SK-N-SH (cell line): Measurements from ENCODE around the gene TMEM245. TPM values are rescaled to one million over a fixed set of nuclear protein-coding genes. Genes with fewer than 3 reads are reported as not detected.

Experiments
- CTCF ChIA-PET: fragments of 300-600, 350-600 bp; formaldehyde crosslinking; extraction: SDS; loops from one replicate; lab custom pipeline; 2021; lab: Yijun Ruan, JAX
- POLR2A ChIA-PET: fragments of 350-600 bp; sonication (Branson Sonifier 250); formaldehyde crosslinking; extraction: SDS; loops from one replicate; lab custom pipeline; 2020; ENCODE audit warnings: antibody characterized with exemption, inconsistent platforms; lab: Yijun Ruan, JAX
- DNase-seq: peaks from one replicate; pipeline ENCODE4 v3.0.0; 2012
- H2AFZ ChIP-seq: fragments of 200-600 bp; sonication (generic); 2 replicates; pipeline ENCODE4 v1.8.1; 2016; ENCODE audit warnings: antibody characterized with exemption, mild to moderate bottlenecking, low read depth
- H3F3A ChIP-seq: fragments of 200-600 bp; sonication (generic); replicated peaks from 2 replicates; pipeline ENCODE3; 2016; ENCODE audit warnings: antibody characterized with exemption, mild to moderate bottlenecking; ENCODE audit not compliant: insufficient read depth
- H3K27ac ChIP-seq, 2 experiments: fragments of 200-500 bp in 1 of 2; fragments of 200-600 bp in 1 of 2; sonication (Bioruptor generic) in 1 of 2; sonication (generic), shearing (Covaris generic) in 1 of 2; 2 replicates each; pipeline versions ENCODE4 v1.5.1 to v1.6.1; 2014 to 2016; ENCODE audit warnings: low read depth in 2 of 2, inconsistent platforms in 1 of 2, low read length in 1 of 2, mild to moderate bottlenecking in 1 of 2, mixed read lengths in 1 of 2
- H3K27me3 ChIP-seq: fragments of 200-600 bp; sonication (generic), shearing (Covaris generic); 2 replicates; pipeline ENCODE4 v1.6.1; 2016; ENCODE audit warnings: mixed run types; ENCODE audit not compliant: insufficient read depth
- H3K36me3 ChIP-seq, 2 experiments: fragments of 200-500 bp in 1 of 2; fragments of 200-600 bp in 1 of 2; sonication (Bioruptor generic) in 1 of 2; sonication (generic) in 1 of 2; replicated peaks in 1 of 2; 2 replicates each; pipeline versions ENCODE3 to v1.5.1; 2014 to 2016; ENCODE audit warnings: low read length in 1 of 2, mild to moderate bottlenecking in 1 of 2; ENCODE audit not compliant: insufficient read depth in 2 of 2, control insufficient read depth in 1 of 2
- H3K4me1 ChIP-seq, 2 experiments: fragments of 200-500 bp in 1 of 2; fragments of 200-600 bp in 1 of 2; sonication (Bioruptor generic) in 1 of 2; sonication (generic), shearing (Covaris generic) in 1 of 2; 2 replicates each; pipeline versions ENCODE4 v1.5.1 to v1.6.1; 2014 to 2016; ENCODE audit warnings: low read depth in 1 of 2, low read length in 1 of 2, mixed run types in 1 of 2; ENCODE audit not compliant: insufficient read depth in 2 of 2, control insufficient read depth in 1 of 2
- H3K4me2 ChIP-seq: fragments of 200-600 bp; sonication (generic), shearing (Covaris generic); 2 replicates; pipeline ENCODE4 v1.6.1; 2017; ENCODE audit warnings: mixed run types
- H3K4me3 ChIP-seq, 2 experiments: fragments of 200-500 bp in 1 of 2; fragments of 200-600 bp in 1 of 2; sonication (Bioruptor generic) in 1 of 2; sonication (generic), shearing (Covaris generic) in 1 of 2; 2 replicates each; pipeline versions ENCODE4 v1.5.1 to v1.8.1; 2014 to 2016; ENCODE audit warnings: low read depth in 2 of 2, inconsistent platforms in 1 of 2, low read length in 1 of 2, mild to moderate bottlenecking in 1 of 2, mixed read lengths in 1 of 2, moderate library complexity in 1 of 2
- H3K79me2 ChIP-seq: fragments of 200-600 bp; sonication (generic); 2 replicates; pipeline ENCODE4 v1.8.1; 2017; ENCODE audit warnings: mild to moderate bottlenecking; ENCODE audit not compliant: insufficient read depth
- H3K9ac ChIP-seq: fragments of 200-600 bp; sonication (generic); 2 replicates; pipeline ENCODE4 v1.6.1; 2017; ENCODE audit warnings: mixed run types
- H3K9me2 ChIP-seq: fragments of 200-600 bp; sonication (generic); 2 replicates; pipeline ENCODE4 v1.6.1; 2017; ENCODE audit warnings: mixed run types
- H3K9me3 ChIP-seq: fragments of 200-600 bp; sonication (generic); 2 replicates; pipeline ENCODE4 v1.6.1; 2017; ENCODE audit warnings: mixed run types, mild to moderate bottlenecking, moderate library complexity
- H4K20me1 ChIP-seq: fragments of 200-600 bp; sonication (generic); 2 replicates; pipeline ENCODE4 v1.6.1; 2017; ENCODE audit warnings: mild to moderate bottlenecking, mixed run types; ENCODE audit not compliant: insufficient read depth
- CHD2 ChIP-seq: fragments of 150-350 bp; IDR thresholded peaks from 2 replicates; pipeline ENCODE4 v1.6.1; 2018; ENCODE audit warnings: low read length; ENCODE audit not compliant: partially characterized antibody
- GABPA ChIP-seq: IDR thresholded peaks from 2 replicates; pipeline ENCODE4 v1.4.0; 2012; ENCODE audit warnings: low read depth, mild to moderate bottlenecking
- GATA2 ChIP-seq: sonication (generic); formaldehyde crosslinking; IDR thresholded peaks from 2 replicates; pipeline ENCODE4 v1.5.0; 2020; ENCODE audit warnings: mild to moderate bottlenecking, missing genetic modification reagents
- NFIC ChIP-seq: IDR thresholded peaks from 2 replicates; pipeline ENCODE4 v1.4.0; 2012; ENCODE audit warnings: borderline replicate concordance
- NRF1 ChIP-seq: IDR thresholded peaks from 2 replicates; pipeline ENCODE4 v1.6.1; 2012; ENCODE audit warnings: low read depth, mild to moderate bottlenecking, low read length
- RAD21 ChIP-seq: IDR thresholded peaks from 2 replicates; pipeline ENCODE4 v1.6.1; 2012; ENCODE audit warnings: mild to moderate bottlenecking, low read length
- RXRA ChIP-seq: IDR thresholded peaks from 2 replicates; pipeline ENCODE4 v1.4.0; 2012; ENCODE audit warnings: low read depth, mild to moderate bottlenecking, borderline replicate concordance
- TAF1 ChIP-seq: IDR thresholded peaks from 2 replicates; pipeline ENCODE4 v1.6.1; 2012; ENCODE audit warnings: low read depth, mild to moderate bottlenecking, low read length, moderate library complexity, borderline replicate concordance
- WGBS: methylation state at CpG from one replicate; pipeline ENCODE4 v1.1.6; 2017; ENCODE audit warnings: low lambda C conversion rate; 5-methylcytosine and 5-hydroxymethylcytosine counted together
- polyA plus RNA-seq, 3 experiments: library from polyadenylated mRNA; depleted of rRNA; stranded (reverse); fragments of >200 nt; gene quantifications; 2 replicates each; pipeline ENCODE4 v1.2.3, GENCODE V29; 2012
- TF ChIP-seq, protein P1 (sequence below): fragments of 200-600 bp; sonication (generic); IDR thresholded peaks from 2 replicates; pipeline ENCODE4 v1.6.1; 2017; ENCODE audit warnings: antibody characterized with exemption, mild to moderate bottlenecking, moderate library complexity
- TF ChIP-seq, protein P2 (sequence below): fragments of 150-350 bp; IDR thresholded peaks from 2 replicates; pipeline ENCODE4 v1.6.1; 2017; ENCODE audit warnings: antibody characterized with exemption, low read length, low read depth, borderline replicate concordance
- TF ChIP-seq, protein P3 (sequence below): IDR thresholded peaks from 2 replicates; pipeline ENCODE4 v1.6.1; 2012; ENCODE audit warnings: mild to moderate bottlenecking, low read depth, low read length, moderate library complexity

Gene TMEM245
- polyA plus RNA-seq, 1 of the 3 experiments (the other 2 are of a cell fraction): 17.5 TPM

DNA sequence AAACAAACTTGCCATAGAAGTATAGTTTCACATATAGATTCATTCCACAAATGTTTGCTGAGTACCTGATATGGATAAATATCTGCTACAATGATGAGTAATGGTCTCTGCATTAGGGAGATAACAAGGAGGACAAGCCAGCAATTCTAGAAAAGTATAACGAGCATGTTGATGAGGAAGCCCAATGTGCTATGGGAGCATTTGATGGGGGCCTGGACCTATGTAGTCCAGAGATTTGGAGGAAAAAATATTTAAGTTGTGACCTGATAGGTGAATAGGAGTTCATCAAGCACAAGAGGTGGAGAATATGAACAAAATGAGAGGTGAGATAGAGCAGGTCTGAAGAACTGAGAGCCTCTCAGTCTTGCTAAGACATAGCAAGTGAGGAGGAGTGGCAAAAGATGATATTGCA, 14.4 kb upstream of the TMEM245 start (continued):
- TF ChIP-seq, protein P1, sequence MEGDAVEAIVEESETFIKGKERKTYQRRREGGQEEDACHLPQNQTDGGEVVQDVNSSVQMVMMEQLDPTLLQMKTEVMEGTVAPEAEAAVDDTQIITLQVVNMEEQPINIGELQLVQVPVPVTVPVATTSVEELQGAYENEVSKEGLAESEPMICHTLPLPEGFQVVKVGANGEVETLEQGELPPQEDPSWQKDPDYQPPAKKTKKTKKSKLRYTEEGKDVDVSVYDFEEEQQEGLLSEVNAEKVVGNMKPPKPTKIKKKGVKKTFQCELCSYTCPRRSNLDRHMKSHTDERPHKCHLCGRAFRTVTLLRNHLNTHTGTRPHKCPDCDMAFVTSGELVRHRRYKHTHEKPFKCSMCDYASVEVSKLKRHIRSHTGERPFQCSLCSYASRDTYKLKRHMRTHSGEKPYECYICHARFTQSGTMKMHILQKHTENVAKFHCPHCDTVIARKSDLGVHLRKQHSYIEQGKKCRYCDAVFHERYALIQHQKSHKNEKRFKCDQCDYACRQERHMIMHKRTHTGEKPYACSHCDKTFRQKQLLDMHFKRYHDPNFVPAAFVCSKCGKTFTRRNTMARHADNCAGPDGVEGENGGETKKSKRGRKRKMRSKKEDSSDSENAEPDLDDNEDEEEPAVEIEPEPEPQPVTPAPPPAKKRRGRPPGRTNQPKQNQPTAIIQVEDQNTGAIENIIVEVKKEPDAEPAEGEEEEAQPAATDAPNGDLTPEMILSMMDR: no peak
- TF ChIP-seq GABPA (no peak), RXRA (no peak), NFIC (no peak)
- TF ChIP-seq, protein P2, sequence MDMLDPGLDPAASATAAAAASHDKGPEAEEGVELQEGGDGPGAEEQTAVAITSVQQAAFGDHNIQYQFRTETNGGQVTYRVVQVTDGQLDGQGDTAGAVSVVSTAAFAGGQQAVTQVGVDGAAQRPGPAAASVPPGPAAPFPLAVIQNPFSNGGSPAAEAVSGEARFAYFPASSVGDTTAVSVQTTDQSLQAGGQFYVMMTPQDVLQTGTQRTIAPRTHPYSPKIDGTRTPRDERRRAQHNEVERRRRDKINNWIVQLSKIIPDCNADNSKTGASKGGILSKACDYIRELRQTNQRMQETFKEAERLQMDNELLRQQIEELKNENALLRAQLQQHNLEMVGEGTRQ: no peak

DNA sequence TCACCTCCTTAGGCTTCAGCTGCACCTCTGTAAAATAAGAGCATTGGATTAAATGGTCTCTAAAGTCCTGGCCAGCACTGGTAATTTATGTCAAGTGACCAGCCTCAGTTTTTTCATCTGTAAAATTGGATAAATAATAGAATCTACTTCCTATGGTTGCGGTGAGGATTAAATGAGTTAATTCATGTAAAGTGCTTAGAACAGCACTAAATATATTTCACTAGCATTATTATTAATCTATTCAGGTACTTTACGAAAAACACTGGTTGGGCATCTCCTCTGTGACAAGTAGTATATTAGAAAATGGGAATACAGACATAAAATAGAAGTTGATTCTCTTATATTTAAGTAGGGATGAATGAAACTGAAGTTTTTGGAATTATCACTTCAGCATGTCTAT, 13.8 kb upstream of the TMEM245 start:
- Histone ChIP-seq H3K9ac (no peak overlapping the region), H3K36me3 (no peaks in the 10 kb centered on the region), H3K9me3 (no peaks in the 10 kb centered on the region), H3K4me2 (no peak overlapping the region), H2AFZ (no peak overlapping the region), H3K4me1 (no peaks in the 10 kb centered on the region), H4K20me1 (no peaks in the 10 kb centered on the region), H3K9me2 (no peaks in the 10 kb centered on the region), H3K4me3 (no peak overlapping the region), H3K79me2 (no peaks in the 10 kb centered on the region)
- CTCF ChIA-PET: no interaction called here
- DNase-seq: no peak
- POLR2A ChIA-PET: no interaction called here
- 88% methylated on average over 2 of the region's 2 CpGs for WGBS
- TF ChIP-seq TAF1: no peak
- TF ChIP-seq RAD21: no peak
- TF ChIP-seq, protein P3, sequence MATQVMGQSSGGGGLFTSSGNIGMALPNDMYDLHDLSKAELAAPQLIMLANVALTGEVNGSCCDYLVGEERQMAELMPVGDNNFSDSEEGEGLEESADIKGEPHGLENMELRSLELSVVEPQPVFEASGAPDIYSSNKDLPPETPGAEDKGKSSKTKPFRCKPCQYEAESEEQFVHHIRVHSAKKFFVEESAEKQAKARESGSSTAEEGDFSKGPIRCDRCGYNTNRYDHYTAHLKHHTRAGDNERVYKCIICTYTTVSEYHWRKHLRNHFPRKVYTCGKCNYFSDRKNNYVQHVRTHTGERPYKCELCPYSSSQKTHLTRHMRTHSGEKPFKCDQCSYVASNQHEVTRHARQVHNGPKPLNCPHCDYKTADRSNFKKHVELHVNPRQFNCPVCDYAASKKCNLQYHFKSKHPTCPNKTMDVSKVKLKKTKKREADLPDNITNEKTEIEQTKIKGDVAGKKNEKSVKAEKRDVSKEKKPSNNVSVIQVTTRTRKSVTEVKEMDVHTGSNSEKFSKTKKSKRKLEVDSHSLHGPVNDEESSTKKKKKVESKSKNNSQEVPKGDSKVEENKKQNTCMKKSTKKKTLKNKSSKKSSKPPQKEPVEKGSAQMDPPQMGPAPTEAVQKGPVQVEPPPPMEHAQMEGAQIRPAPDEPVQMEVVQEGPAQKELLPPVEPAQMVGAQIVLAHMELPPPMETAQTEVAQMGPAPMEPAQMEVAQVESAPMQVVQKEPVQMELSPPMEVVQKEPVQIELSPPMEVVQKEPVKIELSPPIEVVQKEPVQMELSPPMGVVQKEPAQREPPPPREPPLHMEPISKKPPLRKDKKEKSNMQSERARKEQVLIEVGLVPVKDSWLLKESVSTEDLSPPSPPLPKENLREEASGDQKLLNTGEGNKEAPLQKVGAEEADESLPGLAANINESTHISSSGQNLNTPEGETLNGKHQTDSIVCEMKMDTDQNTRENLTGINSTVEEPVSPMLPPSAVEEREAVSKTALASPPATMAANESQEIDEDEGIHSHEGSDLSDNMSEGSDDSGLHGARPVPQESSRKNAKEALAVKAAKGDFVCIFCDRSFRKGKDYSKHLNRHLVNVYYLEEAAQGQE: no peak
- no peak for TF ChIP-seq NRF1
- TF ChIP-seq CHD2: no peak
- TF ChIP-seq GATA2: no peak
- TF ChIP-seq, all 33 proteins: peak for 0
- H3K27me3 ChIP-seq: no peaks in the 10 kb centered on the region
- H3F3A ChIP-seq: no peaks in the 10 kb centered on the region
- H3K27ac ChIP-seq: no peak overlapping the region
